HFFc6 (cell line): ENCODE measurements around the gene MEF2A. TPM values are rescaled to one million over a fixed set of nuclear protein-coding genes. Genes with fewer than 3 reads are reported as not detected.

Experiments
- DNase-seq: peaks from one replicate; pipeline ENCODE4 v3.0.0-alpha.2; 2018
- H3K27ac Mint-ChIP-seq: 2 replicates; pipeline ENCODE4 v1.8.0; 2020; ENCODE audit warnings: mild to moderate bottlenecking, mixed read lengths
- H3K27me3 Mint-ChIP-seq: 2 replicates; pipeline ENCODE4 v1.8.0; 2021; ENCODE audit warnings: mild to moderate bottlenecking, moderate library complexity, mixed read lengths; ENCODE audit not compliant: insufficient read depth
- H3K36me3 Mint-ChIP-seq: 2 replicates; pipeline ENCODE4 v1.8.0; 2021; ENCODE audit warnings: low read depth, mixed read lengths
- H3K4me1 Mint-ChIP-seq: 2 replicates; pipeline ENCODE4 v1.8.0; 2020; ENCODE audit warnings: low read depth, mixed read lengths
- H3K4me3 Mint-ChIP-seq: 2 replicates; pipeline ENCODE4 v1.8.0; 2020; ENCODE audit warnings: mild to moderate bottlenecking, moderate library complexity, mixed read lengths
- H3K9me3 Mint-ChIP-seq: 2 replicates; pipeline ENCODE4 v1.8.0; 2020; ENCODE audit warnings: mild to moderate bottlenecking, mixed read lengths
- total RNA-seq, 6 experiments: library from RNA; stranded (reverse); fragmentation: NEBNext Ultra II Directional; extraction: Animal tissue kit (Norgen Biotek cat#: 25700); gene quantifications; 2 replicates in 1 of 6; 3 replicates in 5 of 6; pipeline ENCODE4 v1.2.3, GENCODE V29; 2021
- TF ChIP-seq, protein P1 (sequence below): fragments of 200-600 bp; sonication (generic); IDR thresholded peaks from 2 replicates; pipeline ENCODE4 v1.5.0; 2021; ENCODE audit warnings: antibody characterized with exemption, mild to moderate bottlenecking

Gene MEF2A
- total RNA-seq, 6 experiments from 2014 or later, result 22.8 to 25.8 (median 24.0) TPM

DNA sequence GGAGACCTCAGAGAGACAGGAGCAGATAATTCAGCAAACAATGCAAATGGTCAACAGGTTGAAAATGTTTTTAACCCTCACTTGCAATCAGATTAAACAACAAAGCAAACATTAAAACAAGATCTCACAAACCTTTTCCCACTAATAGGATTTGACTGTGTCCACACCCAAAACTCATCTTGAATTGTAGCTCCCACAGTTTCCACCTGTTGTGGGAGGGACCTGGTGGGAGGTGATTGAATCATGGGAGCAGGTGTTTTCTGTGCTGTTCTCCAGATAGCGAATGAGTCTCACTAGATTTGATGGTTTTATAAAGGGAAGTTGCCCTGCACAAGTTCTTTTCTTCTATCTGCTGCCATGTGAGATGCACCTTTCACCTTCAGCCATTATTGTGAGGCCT lies 168.8 kb downstream of the MEF2A start:
- TF ChIP-seq, protein P1, sequence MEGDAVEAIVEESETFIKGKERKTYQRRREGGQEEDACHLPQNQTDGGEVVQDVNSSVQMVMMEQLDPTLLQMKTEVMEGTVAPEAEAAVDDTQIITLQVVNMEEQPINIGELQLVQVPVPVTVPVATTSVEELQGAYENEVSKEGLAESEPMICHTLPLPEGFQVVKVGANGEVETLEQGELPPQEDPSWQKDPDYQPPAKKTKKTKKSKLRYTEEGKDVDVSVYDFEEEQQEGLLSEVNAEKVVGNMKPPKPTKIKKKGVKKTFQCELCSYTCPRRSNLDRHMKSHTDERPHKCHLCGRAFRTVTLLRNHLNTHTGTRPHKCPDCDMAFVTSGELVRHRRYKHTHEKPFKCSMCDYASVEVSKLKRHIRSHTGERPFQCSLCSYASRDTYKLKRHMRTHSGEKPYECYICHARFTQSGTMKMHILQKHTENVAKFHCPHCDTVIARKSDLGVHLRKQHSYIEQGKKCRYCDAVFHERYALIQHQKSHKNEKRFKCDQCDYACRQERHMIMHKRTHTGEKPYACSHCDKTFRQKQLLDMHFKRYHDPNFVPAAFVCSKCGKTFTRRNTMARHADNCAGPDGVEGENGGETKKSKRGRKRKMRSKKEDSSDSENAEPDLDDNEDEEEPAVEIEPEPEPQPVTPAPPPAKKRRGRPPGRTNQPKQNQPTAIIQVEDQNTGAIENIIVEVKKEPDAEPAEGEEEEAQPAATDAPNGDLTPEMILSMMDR, result no peak
- no peak overlapping the region for H3K4me3 Mint-ChIP-seq
- H3K9me3 Mint-ChIP-seq, result no peaks in the 10 kb centered on the region

GRCh38 chr15:99735868-99736267 lies 170.1 kb downstream of the MEF2A start:
- peaks cover 7% of the 10 kb centered on the region for H3K27me3 Mint-ChIP-seq
- H3K4me3 Mint-ChIP-seq, result no peak overlapping the region
- H3K9me3 Mint-ChIP-seq, result no peaks in the 10 kb centered on the region
- no peak for DNase-seq
- TF ChIP-seq, protein P1, result no peak
- no peaks in the 10 kb centered on the region for H3K36me3 Mint-ChIP-seq
- H3K4me1 Mint-ChIP-seq, result peaks cover 16% of the 10 kb centered on the region
- H3K27ac Mint-ChIP-seq, result no peak overlapping the region

More for the DNA sequence above, 168.8 kb downstream of the MEF2A start:
- H3K27ac Mint-ChIP-seq, result no peak overlapping the region
- H3K27me3 Mint-ChIP-seq, result peaks cover 7% of the 10 kb centered on the region
- H3K36me3 Mint-ChIP-seq, result no peaks in the 10 kb centered on the region
- peaks cover 28% of the 10 kb centered on the region for H3K4me1 Mint-ChIP-seq
- no peak for DNase-seq

DNA sequence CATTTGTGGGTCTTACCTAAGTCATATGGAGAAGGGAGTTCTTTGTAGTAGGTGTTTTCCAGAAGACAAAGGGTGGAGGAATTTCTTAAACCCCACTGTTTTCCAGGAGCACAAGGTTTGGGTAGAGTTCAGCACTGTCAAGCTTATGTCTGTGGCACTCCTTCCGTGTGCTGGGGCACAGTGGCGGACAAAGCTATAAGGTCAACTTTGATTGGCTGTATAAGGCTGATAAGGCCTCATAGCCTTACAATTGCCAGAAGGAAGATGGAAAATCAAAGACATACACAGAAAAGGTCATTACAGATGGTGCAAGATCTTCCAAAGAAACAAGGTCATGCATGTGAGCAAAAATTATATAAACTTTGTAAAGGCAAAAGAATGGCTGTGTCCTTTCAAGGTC lies 170.9 kb downstream of the MEF2A start:
- H3K36me3 Mint-ChIP-seq, result no peaks in the 10 kb centered on the region
- DNase-seq, result no peak
- H3K27me3 Mint-ChIP-seq, result peaks cover 9% of the 10 kb centered on the region
- no peak overlapping the region for H3K27ac Mint-ChIP-seq
- H3K4me1 Mint-ChIP-seq, result peaks cover 7% of the 10 kb centered on the region
- no peaks in the 10 kb centered on the region for H3K9me3 Mint-ChIP-seq
- TF ChIP-seq, protein P1, result no peak
- no peak overlapping the region for H3K4me3 Mint-ChIP-seq

DNA sequence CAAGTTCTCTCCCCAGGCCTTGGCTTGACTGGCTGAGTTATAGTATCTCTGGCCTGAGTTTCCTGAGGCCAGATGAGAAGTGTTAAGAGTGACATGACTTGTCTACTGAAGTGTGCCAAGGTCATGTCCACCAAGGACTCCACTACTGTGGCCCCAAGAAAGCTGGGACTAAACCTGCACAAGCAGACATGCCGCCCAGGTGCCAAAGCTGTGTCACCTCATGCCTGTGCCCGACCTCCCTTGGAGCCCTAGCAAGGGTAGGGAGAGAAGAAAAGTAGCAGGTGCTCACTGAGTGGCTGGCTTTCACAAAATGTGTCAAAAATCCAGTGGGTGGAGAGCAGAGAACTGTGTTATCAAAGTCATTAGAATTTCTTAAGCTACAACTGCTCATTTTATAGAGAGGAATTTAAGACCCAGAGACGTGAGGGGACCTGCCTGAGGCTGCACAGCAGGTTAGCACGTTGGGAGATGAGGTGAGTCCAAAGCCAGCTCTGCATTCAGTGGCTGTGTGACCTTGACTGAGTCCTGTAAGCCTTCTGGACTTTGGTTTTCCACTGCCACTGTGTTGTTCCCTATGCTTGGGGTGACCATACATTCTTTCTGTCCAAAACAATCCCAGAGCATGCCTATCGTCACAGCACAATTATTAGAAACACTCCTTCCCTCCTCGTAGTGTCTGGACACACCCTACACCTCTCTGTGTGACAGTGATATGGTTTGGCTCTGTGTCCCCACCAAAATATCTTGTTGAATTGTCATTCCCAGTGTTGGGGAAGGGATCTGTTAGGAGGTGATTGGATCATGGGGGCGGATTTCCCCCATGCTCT lies 172.4 kb downstream of the MEF2A start:
- Mint-ChIP-seq H3K4me1 (no peaks in the 10 kb centered on the region), H3K36me3 (no peaks in the 10 kb centered on the region), H3K9me3 (no peaks in the 10 kb centered on the region), H3K4me3 (no peak overlapping the region), H3K27me3 (peaks cover 15% of the 10 kb centered on the region), H3K27ac (no peak overlapping the region)
- no peak for DNase-seq
- TF ChIP-seq, protein P1, result no peak

DNA sequence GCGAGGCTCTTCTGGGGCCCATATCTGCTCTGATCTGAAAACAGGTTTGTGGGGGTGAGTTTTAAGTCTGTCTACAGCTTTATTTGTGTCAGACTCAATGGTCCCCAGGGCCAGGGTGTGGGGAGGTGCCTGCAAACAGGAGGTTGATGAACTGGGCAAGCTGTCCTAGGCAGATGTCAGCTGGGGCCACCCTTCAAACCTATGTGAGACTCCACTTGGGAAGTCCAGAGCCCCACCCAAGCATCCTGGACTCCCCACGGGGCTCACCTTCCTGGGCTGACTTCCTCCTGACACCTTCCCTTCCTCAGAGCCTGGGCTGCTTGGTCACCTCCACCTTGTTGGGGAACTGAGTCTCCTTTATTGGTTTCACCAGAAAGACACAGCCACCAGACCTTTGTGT lies 176.1 kb downstream of the MEF2A start:
- Mint-ChIP-seq H3K27me3 (peaks cover 24% of the 10 kb centered on the region), H3K27ac (no peak overlapping the region), H3K4me3 (no peak overlapping the region), H3K9me3 (no peaks in the 10 kb centered on the region), H3K36me3 (no peaks in the 10 kb centered on the region), H3K4me1 (no peaks in the 10 kb centered on the region)
- TF ChIP-seq, protein P1, result no peak
- DNase-seq, result no peak
